Stimulated activated CD8-positive, alpha-beta memory T cell treated with anti-CD3 and anti-CD28 coated beads, Interleukin-15, amount 100 ng/mL, for 24 hours (primary cell): ENCODE results near the gene ATP11C.

Experiments
- DNase-seq: peaks from one replicate; pipeline ENCODE4 v3.0.0-alpha.2; 2020; ENCODE audit warnings: low read depth

Gene ATP11C

GRCh38 chrX:139802048-139802447 lies 130.8 kb downstream of the ATP11C start:
- DNase-seq, result no peak

GRCh38 chrX:139801397-139801813 lies 131.4 kb downstream of the ATP11C start:
- no peak for DNase-seq

GRCh38 chrX:139798701-139799100 lies 134.2 kb downstream of the ATP11C start:
- no peak for DNase-seq

- DNase-seq, result no peak
These were observed 137.7 kb downstream of the ATP11C start for GRCh38 chrX:139795196-139795595.

- DNase-seq, result no peak
These were observed 145.3 kb downstream of the ATP11C start for GRCh38 chrX:139787601-139788000.

GRCh38 chrX:139784807-139785206 lies 148.0 kb downstream of the ATP11C start:
- no peak for DNase-seq

DNA sequence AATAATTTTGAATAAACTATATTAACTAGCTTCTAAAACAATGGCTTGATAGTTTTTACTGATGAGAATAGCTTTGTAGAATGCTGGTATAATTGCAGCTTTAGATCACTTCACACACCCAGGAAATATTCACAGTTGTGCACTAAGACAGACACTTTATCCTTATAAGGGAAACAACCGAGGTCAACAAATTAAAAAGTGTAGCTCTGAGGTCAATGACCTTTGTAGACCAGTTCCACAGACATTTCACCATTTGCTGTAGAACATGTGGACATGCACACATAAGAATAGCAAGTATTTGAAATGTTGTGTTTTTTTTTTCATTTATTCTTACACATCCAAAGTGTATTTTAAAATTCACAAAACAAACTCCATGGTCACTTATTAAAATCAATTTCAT lies 148.9 kb downstream of the ATP11C start:
- DNase-seq, result no peak

DNA sequence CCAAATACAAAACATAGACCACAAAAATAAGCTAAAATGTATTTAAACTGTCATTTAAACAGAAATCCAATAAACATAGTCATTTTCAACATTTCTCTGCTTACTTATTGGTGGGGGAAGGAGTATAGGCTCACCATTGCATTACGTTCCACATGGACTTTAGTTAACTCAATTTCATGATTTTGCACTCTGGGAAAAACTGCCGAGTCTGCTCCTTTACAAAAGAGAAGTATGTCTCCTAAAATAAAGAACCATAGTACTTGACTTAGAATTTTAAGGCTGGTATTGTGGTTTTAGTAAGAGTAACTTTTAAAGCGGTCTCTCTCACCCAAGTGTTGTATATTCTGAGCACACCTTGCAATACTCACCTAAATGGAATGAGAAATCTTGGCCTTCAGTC lies 149.8 kb downstream of the ATP11C start:
- no peak for DNase-seq

- DNase-seq, result no peak
These were observed 156.3 kb downstream of the ATP11C start for GRCh38 chrX:139776599-139776998.

- DNase-seq, result no peak
These were observed 162.5 kb downstream of the ATP11C start for GRCh38 chrX:139770366-139770765.

- no peak for DNase-seq
These were observed 166.3 kb downstream of the ATP11C start for GRCh38 chrX:139766545-139766983.

DNA sequence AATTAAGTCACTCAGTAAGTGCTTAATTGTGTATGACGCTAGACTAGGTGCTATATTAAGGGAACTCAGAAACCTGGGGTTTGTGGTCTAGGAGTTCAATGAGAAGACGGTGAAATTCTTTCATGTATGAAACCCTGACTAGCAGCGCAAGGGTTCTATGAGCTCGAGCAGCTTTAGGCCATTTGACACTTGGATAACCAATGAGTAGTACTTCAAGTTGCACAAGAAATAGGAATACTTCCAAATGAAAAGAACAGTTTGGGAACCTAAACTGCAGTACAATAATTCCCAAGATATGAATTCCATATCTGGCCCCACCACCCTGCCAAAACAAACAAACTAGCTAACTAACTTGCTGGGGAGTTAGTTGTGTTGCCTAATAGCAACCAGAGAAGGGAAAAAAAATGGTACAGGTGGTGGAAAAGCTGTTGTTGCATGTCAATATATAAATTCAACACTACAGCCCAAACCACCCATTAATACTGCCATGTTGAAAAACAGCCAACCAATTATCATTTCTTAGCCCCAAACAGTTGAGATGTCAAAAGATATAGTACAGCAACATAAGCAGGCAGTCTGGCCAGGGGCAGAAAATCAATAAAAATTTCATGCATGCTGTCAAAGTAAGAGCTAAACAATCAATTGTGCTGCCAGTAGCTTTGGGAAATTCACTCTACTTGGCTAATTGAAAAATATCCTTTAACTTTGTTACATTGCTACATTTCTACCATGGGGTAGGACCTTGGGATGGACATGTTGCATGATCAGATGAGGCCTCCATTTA lies 170.3 kb downstream of the ATP11C start:
- no peak for DNase-seq

DNA sequence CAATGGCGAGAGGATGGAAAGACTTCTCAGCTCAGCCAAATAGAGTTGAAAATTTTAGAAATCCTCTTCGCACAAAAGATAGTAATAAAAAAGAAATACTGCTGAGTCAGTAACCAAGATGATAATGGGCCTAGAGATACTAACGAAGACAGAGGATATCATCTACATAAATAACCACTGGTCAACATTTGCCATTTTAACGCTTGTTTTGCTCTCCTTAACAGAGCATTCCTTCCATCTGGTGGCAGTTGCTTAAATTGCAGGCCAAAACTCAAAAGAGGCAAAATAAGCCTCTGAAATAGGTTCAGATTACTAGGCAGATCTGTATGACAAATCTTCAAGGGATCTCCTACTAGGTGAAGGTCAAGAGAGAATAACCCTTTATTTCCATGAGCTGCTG lies 173.2 kb downstream of the ATP11C start:
- no peak for DNase-seq

DNA sequence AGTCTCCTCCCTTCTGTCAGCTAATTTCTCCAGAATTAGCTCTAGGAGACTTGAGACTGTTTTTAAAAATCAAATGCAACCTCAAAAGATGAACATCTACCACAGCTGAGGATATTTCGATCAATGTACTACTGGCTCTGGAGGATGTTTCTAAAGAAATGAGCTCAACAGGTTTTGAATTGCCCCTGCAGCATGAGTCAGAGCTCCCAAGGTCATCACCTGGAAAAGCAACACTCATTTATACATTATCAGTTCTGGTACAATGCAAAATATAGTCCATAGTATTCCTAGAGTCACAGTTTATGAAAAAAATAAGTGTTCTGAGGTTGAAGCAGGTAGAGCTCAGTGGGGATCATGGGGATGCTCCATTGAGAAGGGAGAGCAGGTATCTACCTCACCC lies 174.0 kb downstream of the ATP11C start:
- DNase-seq, result no peak

DNA sequence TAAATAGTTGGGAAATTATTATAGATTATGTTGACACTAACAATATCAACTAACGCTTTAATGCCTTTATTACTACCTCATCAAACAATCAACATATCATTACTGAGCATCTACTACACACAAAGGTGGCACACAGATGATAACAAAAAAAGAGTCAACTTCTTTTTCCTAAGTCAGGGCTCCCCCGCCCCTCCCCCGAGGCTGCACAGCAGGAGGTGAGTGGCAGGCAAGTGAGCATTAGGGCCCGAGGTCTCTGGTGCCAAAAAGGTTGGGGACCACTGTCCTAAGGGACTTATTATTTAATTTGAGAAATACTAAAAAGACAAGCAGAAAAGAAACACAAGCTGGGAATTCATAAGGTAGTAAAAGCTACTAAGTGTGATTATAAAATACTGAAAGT lies 174.6 kb downstream of the ATP11C start:
- no peak for DNase-seq

GRCh38 chrX:139751053-139751452 lies 181.8 kb downstream of the ATP11C start:
- DNase-seq, result no peak

GRCh38 chrX:139750390-139750789 lies 182.5 kb downstream of the ATP11C start:
- DNase-seq, result no peak

DNA sequence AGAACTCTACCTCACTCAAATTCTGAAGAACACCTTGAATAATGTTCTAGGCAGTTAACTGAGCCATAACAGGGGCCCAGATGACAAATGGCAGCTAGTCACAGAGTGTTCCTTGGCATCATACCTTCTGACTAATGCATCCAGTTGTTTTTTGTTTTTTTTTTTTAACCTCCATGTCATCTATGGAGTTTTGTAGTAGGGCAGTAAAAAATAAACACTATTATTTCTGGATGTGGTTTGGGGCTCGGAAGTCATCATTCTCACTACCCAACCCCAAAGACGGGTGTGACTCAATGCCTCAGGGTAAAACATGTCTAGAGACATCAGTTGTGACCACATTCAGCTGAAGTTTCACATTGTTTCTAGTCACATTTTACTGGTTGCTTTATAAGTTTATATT lies 193.7 kb downstream of the ATP11C start:
- DNase-seq, result no peak

DNA sequence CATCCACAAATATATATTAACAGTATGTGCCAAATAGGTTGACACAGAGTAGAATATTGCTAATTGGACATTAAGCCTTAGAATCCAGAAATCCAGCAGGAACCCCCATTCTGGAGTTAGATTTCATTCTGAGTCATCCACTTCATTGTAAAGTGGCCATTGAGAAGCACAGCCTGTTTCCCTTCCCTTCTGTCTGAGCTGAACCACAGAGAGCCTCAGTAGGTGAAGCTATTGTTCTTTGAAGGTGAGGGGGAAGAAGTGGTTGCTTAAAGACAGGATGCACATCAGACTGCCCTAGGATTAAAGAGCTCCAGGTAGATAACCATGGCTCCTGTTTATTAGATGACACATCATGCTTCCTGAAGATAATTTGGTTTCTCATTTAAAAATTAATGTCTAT lies 194.3 kb downstream of the ATP11C start:
- no peak for DNase-seq

DNA sequence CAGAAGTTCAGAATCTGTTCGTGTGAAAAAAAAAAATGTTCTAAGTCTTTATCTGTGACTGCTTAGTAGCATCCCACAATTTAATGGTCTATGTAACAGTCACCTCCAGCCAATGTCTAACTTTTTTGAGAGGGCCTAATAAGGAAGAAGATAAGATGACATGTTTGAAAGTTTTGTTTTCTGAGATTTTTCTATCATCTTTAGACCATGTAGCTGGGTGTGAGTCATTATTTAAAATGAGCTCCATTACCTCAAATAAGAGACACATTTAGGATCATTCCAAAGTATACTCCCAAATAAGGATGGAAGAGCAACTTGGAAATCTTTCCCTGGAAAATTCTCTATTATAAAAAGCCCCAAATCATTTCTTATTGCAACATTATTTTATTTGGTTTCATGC lies 196.7 kb downstream of the ATP11C start:
- no peak for DNase-seq

GRCh38 chrX:139734996-139735395 lies 197.9 kb downstream of the ATP11C start:
- no peak for DNase-seq

DNA sequence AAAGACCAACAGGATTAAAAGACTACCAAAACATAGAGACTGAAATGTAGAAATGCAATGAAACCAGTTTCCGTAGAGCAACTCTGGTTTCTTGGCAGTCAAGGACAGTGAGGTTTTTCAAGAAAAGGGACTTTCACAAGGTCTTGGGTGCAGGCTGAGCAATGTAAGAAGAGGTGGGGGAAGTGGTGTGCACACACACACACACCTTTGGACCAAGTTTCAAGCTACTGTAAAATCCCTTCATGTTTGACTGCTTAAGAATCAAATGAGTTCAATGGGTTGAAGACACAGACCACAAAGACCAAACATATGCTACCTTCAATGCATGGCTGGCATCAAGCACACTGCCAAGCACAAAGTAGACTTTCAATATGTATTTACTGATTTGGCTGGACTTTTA lies 207.1 kb downstream of the ATP11C start:
- no peak for DNase-seq

DNA sequence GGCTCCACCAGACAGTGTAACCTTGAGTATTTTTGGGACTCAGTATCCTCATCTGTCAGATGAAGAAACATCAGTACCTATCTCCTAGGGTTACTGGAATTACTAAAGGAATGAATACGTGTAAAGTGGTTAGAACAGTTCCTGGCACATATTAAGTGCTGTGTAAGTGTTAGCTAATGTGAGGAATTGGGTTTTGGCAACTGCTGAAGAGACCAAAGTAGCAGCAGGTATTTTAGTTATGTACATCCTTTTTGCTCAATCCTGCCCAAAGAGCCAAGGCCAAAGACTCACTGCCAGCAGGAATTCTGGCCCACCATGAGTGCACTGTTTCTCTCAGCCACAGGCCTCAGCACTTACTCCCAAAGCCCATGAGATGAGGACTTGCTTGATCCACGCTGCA lies 208.2 kb downstream of the ATP11C start:
- DNase-seq, result no peak

- DNase-seq, result no peak
These were observed 211.9 kb downstream of the ATP11C start for GRCh38 chrX:139720979-139721378.
